Hematopoietic multipotent progenitor cell (in vitro differentiated cells): ENCODE results near the gene PPARA. TPM values are rescaled to one million over a fixed set of nuclear protein-coding genes. Genes with fewer than 3 reads are reported as not detected.
"Not testable (repeated sequence)": the region's sequence is repeated elsewhere in the genome, so short reads cannot be mapped to it uniquely, and the experiment has no call there.

ENCODE experiments used
- DNase-seq, 3 donors: peaks; one replicate each; pipeline ENCODE4 v3.0.0-alpha.2; 2011 to 2015; ENCODE audit warnings: low read depth in 2 of 3, low spot score in 2 of 3
- total RNA-seq: library from RNA; depleted of rRNA; stranded (reverse); fragments of >200 nt; gene quantifications from one replicate; pipeline ENCODE4 v1.2.3, GENCODE V29; 2012

Gene PPARA
- total RNA-seq, 1 donor, result 12.7 TPM

GRCh38 chr22:46265627-46266026 is 115.3 kb downstream of the PPARA start:
- not testable (repeated sequence) for DNase-seq

DNA sequence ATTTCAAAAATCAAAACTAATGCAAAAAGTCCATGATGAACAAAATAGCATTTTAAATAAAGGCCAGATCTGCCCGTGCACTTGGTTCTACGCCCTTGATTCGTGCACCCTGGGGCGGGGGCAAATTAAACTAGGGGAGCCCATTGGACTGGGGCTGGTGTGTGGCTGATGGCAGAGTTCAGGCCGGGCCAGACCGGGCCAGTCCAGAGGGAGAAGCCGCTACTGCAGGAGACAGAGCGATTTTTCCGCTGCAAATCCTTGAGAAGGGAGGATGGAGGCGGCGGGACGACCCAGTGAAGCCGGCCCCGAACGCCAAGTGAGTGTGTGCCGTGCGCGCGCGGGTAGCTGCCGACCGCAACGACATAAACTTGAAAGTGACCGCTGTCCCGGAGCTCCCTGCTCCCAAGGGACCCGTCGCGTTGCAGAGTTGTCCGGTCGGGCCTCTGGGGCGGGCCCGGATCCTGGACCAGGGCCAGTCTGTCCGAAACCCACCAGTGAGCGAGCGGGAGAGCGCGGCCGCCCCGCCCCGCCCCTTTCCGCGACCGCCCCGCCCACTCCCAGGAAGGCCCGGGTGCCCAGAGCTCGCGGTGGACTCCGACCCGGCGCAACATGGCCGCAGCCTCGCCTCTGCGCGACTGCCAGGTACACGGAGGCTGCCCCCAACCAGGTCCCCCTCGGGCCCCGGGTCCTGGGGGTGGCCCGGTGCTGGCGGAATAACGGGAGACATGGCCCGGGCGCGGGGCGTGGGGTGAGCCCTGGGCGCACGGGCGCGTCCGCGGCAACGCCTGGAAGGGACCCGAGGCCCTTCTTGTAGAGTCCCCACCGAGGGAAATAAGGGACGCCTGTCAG is 117.3 kb downstream of the PPARA start, which contains the start of gene TTC38:
TSS of gene TTC38 (plus strand) at position 578 of the 849 bp plus-strand sequence. CDS start at position 610, 32 bp downstream.
- DNase-seq, result peak; percentile 19 to 50 (median 45)

DNA sequence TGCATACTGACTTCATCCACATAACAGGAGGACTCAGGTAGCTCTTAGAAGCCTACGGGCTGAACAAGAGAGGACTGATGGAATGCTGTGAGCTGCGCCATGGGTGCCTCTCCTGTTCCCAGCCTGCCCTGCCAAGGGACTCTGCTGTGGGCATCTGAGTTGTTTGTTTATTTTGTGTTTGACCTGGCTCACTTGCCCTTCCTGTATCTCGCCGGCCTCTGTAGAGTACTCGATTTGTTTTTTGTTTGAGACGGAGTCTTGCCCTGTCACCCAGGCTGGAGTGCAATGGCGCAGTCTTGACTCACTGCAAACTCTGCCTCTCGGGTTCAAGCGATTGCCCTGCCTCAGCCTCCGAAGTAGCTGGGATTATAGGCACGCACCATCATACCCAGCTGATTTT is 119.2 kb downstream of the PPARA start:
- no peak for DNase-seq

GRCh38 chr22:46272196-46272595 is 121.9 kb downstream of the PPARA start:
- DNase-seq, result no peak

DNA sequence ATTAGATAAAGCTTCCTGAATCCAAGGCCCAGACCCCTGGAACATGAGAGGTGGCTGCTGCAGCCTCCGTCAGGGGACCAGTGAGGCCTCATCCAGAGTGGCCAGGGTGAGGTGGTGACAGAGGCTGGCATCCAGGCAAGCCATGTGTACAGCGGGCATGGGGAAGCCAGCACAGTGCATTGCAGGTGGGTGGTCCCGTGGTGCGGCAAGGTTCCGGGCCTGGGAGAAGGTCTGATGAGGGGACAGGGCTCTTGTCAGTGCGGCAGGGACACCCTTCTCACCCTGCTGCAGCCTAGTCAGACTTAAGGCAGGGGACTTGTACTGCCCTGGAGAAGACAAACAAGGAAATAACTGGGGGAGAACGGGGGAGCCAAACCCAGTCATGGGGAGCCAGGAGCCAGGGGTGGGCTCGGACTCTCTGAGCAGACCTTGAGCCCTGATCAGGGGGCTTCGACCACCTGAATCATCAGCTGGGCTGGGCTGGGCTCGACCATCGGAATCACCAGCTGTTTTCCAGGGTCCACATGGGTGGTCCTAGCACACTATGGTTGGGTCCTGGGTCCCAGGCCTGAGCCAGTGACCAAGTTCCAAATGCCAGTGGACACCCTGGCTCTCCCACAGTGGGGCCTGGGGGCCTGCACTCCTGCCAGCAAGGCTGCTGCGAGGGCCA is 122.6 kb downstream of the PPARA start:
- DNase-seq, result no peak

DNA sequence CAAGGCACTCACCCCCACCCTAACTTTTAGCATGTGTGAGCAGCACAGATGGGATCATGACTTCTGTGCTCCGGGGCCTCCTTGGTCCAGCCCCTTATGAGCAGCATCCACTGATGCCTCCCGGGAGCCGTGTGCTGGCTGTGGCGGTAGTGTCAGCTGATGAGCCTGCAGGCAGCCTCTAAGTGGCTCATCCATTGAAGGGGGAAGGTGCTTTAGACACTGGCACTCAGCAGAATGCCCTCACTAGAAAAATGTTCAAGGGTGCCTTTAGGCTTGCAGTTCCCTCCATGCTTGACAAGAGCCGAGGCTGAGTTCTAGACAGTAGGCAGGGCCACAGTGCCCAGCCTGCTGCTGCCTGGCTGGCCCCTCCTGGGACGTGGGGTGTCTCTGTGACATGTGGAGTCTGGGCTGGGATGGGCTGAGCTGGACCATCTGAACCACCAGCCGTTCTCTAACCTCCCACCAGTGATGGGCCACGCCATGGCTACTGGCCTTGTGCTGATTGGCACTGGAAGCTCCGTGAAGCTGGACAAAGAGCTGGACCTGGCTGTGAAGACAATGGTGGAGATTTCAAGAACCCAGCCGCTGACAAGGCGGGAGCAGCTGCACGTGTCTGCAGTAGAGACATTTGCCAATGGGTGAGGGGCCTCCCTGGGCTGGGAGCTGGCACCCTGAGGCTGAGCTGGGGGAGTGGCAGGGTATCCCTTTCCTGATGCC is 123.3 kb downstream of the PPARA start:
- no peak for DNase-seq

- no peak for DNase-seq
These were observed 124.1 kb downstream of the PPARA start for GRCh38 chr22:46274381-46274780.

- DNase-seq, result no peak
These were observed 125.3 kb downstream of the PPARA start for GRCh38 chr22:46275455-46276122.

GRCh38 chr22:46276563-46276962 is 126.2 kb downstream of the PPARA start:
- no peak for DNase-seq

DNA sequence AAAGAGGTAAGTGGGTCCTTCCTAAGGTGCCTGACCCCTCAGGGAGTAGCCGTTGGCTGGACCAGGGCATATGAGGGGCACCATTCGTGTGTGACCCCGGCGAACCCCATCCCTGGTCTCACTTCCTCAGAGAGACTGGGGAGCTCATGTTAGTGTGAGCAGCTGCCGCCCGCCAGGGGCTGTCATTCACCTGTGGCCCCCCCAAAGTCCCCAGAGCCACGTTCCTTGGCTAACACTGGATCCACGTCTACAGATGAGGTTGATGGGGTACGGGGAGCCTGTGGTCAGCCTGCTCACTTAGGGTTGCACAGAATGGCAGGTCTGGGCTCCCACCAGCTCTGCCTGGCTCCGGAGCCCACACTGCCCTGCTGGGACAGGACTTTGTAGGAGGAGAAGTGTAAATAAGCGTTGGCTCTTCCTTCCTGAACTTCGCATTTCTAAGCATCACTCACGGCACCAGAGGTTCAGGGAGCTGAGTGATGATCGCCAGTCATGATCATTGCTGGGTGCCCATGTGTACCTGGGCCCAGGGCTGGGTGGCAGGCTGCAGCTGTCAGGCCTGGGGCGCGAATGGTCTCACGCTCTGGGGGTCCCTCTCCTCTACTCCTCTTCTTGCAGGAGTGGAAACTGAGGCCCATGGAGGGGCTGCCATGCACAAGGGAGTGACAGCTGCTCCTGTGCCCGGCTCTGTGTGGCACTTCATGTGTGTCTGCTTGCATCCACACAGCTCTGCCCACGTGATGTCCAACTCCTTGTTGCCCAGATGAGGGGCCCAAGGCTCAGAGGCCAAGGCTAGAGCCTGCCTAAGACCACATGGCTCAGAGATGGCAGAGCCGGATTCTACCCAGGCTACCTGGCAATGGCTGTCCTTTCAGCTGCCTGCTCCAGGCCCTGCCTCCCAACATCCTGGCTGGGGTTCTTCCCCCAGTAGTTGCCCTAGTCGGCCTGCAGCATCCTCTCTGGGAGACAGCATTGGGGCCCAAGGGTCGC is 128.6 kb downstream of the PPARA start:
- no peak for DNase-seq

GRCh38 chr22:46280063-46280817 is 129.9 kb downstream of the PPARA start:
- no peak for DNase-seq

- no peak for DNase-seq
These were observed 130.8 kb downstream of the PPARA start for GRCh38 chr22:46280999-46281623.

GRCh38 chr22:46281866-46282678 is 131.7 kb downstream of the PPARA start:
- DNase-seq, result no peak

DNA sequence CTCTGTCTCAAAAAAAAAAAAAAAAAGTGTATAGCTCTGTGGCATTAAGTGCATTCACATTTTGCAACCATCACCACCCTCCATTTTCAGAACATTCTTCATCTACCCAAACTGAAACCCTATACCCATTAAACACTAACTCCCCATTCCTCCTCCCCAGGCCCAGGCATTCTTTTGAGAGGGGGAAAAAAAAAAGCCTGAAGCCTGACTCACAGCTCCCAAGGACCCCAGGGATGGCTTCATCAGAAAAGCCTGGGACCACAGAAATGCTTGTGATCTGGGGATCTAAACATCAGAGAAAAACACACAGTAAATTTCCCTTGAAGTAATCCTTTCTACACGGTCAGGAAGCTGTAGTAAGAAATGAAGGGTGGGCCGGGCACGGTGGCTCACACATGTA is 135.7 kb downstream of the PPARA start:
- DNase-seq, result no peak

DNA sequence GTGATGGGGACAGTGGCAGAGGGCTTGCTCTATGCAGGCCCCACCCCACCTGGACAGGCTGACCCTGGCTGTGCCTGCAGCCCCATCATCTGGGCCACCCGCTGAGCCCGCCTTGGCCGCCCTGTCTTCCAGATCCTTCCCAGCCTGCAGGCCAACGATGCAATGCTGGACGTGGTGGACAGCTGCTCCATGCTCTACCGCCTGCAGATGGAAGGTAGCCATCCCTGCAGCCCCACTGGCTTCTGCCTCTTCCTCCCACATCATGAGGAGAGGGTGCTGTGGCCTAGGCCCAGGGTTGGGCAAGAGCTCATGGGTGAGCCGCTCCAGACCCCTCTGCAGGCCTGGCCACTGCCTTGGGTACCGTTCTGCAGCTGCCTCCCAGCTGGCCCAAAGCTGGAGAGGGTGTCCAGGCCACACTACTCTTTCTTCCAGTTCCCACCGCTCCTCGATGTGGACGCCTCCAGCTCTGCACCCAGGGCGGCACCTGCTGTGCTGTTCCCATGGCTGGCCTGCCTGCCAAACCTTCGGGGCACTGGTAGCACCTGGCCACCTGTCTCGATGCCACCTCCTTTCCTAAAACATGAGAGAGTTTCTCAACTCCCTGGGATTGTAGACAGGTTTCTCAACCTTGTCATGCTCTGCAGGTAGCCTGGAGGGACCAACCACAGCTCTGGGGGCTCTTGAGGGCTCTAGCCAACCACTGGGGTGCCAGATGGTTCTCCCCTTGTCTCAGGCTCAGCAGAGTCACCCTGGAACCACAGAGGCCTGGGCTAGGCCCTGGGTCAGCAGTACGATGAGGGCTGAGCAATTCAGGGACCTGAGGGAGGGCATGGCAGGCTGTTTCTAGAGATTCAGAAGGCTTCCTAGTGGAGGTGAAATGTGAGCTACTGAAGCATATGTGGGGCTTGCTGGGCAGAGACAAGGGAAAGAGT is 136.9 kb downstream of the PPARA start:
- no peak for DNase-seq
